GM23338 (cell line): Measurements from ENCODE around the gene RPL36A.

Source experiments
- CREB1 ChIP-seq: fragments of 250-450 bp; sonication (Bioruptor Pico); IDR thresholded peaks from 2 replicates; pipeline ENCODE4 v1.5.0; 2020; ENCODE audit warnings: low read depth, mild to moderate bottlenecking, moderate library complexity
- ETS1 ChIP-seq: IDR thresholded peaks from 2 replicates; pipeline ENCODE4 v1.6.1; 2016; ENCODE audit warnings: antibody characterized with exemption
- EZH2 ChIP-seq: fragments of 200-600 bp; sonication (generic); IDR thresholded peaks from one replicate; pipeline ENCODE4 v1.8.0; 2017; ENCODE audit warnings: antibody characterized with exemption, mild to moderate bottlenecking, low read depth; ENCODE audit not compliant: unreplicated experiment
- EZH2phosphoT487 ChIP-seq: fragments of 200-600 bp; sonication (generic); IDR thresholded peaks from one replicate; pipeline ENCODE4 v1.8.1; 2018; ENCODE audit warnings: antibody characterized with exemption; ENCODE audit not compliant: unreplicated experiment
- JUNB ChIP-seq: IDR thresholded peaks from one replicate; pipeline ENCODE4 v1.6.1; 2016; ENCODE audit warnings: antibody characterized with exemption; ENCODE audit not compliant: unreplicated experiment
- POLR2AphosphoS5 ChIP-seq: IDR thresholded peaks from 2 replicates; pipeline ENCODE4 v1.6.1; 2016; ENCODE audit warnings: antibody characterized with exemption, low read depth
- REST ChIP-seq: IDR thresholded peaks from one replicate; pipeline ENCODE4 v1.6.1; 2018; ENCODE audit warnings: antibody characterized with exemption; ENCODE audit not compliant: unreplicated experiment
- ZNF114 ChIP-seq: fragments of 250-450 bp; sonication (Bioruptor Pico); IDR thresholded peaks from 2 replicates; pipeline ENCODE4 v1.5.0; 2020; ENCODE audit warnings: mild to moderate bottlenecking, moderate library complexity
- ZNF331 ChIP-seq: fragments of 250-450 bp; sonication (Bioruptor Pico); IDR thresholded peaks from 2 replicates; pipeline ENCODE4 v1.5.0; 2020; ENCODE audit warnings: low read depth, mild to moderate bottlenecking, moderate library complexity
- TF ChIP-seq, protein P1 (sequence below), 2 experiments: fragments of 200-600 bp in 1 of 2; sonication (generic) in 1 of 2; conservative IDR thresholded peaks; 2 replicates each; pipeline versions ENCODE4 v1.5.1 to v1.6.1; 2016 to 2017; ENCODE audit warnings: antibody characterized with exemption in 2 of 2, low read depth in 2 of 2, mild to moderate bottlenecking in 2 of 2, moderate library complexity in 1 of 2

- TF ChIP-seq POLR2AphosphoS5: no peak
- TF ChIP-seq EZH2phosphoT487: no peak
- TF ChIP-seq, protein P1, sequence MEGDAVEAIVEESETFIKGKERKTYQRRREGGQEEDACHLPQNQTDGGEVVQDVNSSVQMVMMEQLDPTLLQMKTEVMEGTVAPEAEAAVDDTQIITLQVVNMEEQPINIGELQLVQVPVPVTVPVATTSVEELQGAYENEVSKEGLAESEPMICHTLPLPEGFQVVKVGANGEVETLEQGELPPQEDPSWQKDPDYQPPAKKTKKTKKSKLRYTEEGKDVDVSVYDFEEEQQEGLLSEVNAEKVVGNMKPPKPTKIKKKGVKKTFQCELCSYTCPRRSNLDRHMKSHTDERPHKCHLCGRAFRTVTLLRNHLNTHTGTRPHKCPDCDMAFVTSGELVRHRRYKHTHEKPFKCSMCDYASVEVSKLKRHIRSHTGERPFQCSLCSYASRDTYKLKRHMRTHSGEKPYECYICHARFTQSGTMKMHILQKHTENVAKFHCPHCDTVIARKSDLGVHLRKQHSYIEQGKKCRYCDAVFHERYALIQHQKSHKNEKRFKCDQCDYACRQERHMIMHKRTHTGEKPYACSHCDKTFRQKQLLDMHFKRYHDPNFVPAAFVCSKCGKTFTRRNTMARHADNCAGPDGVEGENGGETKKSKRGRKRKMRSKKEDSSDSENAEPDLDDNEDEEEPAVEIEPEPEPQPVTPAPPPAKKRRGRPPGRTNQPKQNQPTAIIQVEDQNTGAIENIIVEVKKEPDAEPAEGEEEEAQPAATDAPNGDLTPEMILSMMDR (conservative IDR thresholded peaks at IDR 0.05; ENCODE audit: low read depth in 2 of 2): no peak
- TF ChIP-seq EZH2: no peak
- TF ChIP-seq REST: no peak
- TF ChIP-seq JUNB: no peak
- no peak for TF ChIP-seq CREB1 (CRISPR knock-in tag)
- TF ChIP-seq ETS1: no peak
- no peak for TF ChIP-seq ZNF331 (CRISPR knock-in tag)
- TF ChIP-seq ZNF114: no peak
These were observed 25.5 kb upstream of the RPL36A start for GRCh38 chrX:101365301-101365795.
